ENCODE data around the gene KCTD11.
A peak's percentile ranks its signal among the peaks of the same experiment; 100 is the strongest.

KCTD11 gene

DNA sequence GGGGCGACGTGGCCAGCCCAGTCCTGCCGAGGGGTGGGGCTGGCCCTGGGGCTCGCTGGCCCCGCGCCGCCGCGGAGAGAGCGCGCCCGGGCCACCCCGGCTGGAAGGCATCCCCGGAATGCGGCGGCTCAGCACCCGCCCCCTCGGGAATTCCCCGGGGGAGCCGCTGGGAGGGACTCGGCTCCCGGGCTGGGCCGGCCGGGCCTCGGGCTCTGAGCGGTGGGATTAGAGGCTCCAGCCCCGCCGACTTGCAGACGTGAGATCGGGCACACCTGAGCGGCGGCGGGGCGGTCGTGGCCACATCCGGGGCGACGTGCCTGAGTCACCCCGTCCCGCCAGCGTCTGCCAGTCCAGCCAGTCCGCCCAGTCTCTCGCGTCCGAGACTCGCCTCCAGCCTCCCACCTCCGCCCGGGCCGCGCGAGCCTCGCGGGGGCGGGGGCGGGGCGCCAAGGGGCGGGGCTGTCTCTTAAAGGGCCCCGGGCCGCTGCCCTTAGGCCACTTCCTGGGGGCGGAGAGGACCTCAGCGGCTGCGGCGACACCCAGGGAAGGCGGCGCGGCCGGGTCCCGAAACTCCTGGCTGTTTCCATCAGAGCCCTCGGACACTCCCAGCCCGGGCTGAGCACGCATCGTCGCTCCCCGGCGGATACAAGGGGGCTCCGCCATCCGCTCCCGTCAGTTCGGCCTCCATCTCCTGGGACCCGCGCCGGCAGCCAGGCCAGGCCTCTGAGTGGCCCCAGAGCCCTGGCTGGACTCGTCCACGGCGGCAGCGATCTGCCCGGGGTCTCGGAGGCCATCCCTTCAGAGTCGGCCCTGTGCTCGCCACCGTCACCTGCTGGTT is at the start of gene KCTD11:
Gene KCTD11, plus strand, starts transcription at position 498 of the 838 bp plus-strand sequence.
- Histone ChIP-seq H3K4me3 (ENCODE audit: low read depth, low read length) (peak within 1 kb of the TSS; percentile 88), H3K9ac (ENCODE audit: low read depth, low read length) (peak within 1 kb of the TSS; percentile 75), H3K9me3 (ENCODE audit: control insufficient read depth, insufficient read depth, low read length) (no peaks in the 10 kb centered on the region), H3K4me1 (ENCODE audit: control insufficient read depth, insufficient read depth, low read length) (peaks cover 14% of the 10 kb centered on the region), H3K27ac (ENCODE audit: low read depth, low read length) (peak within 1 kb of the TSS; percentile 93), H3K27me3 (ENCODE audit: control insufficient read depth, insufficient read depth, low read length) (peaks cover 3% of the 10 kb centered on the region), H3K36me3 (ENCODE audit: control insufficient read depth, insufficient read depth, low read length) (no peaks in the 10 kb centered on the region)

DNA sequence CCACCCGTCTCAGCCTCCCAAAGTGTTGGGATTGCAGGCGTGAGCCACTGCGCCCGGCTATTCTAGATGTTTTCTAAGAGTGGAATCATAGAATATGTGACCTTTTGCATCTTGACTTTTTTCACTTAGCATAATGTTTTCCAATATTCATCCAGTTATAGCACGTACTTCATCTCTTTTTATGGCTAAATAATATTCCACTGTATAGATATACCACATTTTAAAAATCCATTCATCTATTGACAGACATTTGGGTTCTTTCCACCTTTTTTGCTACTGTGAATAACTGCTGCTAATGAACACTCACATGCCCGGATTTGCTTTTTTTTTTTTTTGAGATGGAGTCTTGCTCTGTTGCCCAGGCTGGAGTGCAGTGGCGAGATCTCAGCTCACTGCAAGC is 47.8 kb upstream of the KCTD11 start:
- no peak overlapping the region for H3K27ac ChIP-seq (ENCODE audit: low read depth, low read length)
- H3K4me3 ChIP-seq (ENCODE audit: low read depth, low read length), result no peak overlapping the region
- no peaks in the 10 kb centered on the region for H3K27me3 ChIP-seq (ENCODE audit: control insufficient read depth, insufficient read depth, low read length)
- H3K9ac ChIP-seq (ENCODE audit: low read depth, low read length), result no peak overlapping the region
- H3K36me3 ChIP-seq (ENCODE audit: control insufficient read depth, insufficient read depth, low read length), result peaks cover 2% of the 10 kb centered on the region
- no peaks in the 10 kb centered on the region for H3K9me3 ChIP-seq (ENCODE audit: control insufficient read depth, insufficient read depth, low read length)
- peaks cover 2% of the 10 kb centered on the region; the same call in 1 of the 2 replicates for H3K4me1 ChIP-seq (ENCODE audit: control insufficient read depth, insufficient read depth, low read length)

DNA sequence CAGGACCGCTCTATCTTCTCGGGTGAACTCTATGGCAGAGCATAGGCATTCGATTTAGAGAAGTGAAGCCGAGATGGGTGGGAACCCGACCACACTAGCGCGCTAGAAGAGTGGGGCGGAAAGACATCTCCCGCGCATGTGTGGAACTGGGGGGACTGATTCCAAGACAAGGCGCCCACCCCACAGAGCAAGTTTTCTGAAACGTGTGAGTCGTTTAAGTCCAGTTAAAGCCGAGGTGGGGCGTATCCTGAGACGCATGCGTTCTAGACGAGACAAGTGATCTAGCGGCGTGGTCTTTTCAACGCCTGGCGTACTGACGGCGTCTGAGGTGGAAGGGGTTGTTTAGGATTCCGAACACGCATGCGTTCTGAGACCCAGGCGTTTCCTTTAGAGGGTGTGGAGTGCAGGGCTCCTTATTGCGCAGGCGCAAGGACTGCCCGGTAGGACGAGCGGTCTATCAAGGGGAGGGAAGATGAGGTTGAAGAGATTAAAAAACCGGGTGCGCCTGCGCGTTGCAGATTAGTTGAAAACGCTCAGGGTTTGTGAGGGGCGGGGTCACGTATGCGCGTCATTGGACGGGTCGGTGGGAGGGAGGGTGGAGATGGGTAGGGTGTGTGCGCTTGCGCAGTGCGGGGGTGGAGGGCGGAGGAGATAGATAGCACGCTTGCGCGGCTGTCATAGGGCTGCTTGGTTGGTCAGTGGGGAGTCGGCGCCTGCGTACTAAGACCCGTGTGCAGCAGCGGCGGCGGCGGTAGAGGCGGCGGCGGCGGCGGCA is 44.9 kb upstream of the KCTD11 start, which contains the start of gene EIF5A:
Gene EIF5A, plus strand, starts transcription at position 718 of the 775 bp plus-strand sequence. CDS start 2,008 bp downstream, outside the sequence.
- Histone ChIP-seq H3K4me3 (ENCODE audit: low read depth, low read length) (peak within 1 kb of the TSS; percentile 99), H3K9ac (ENCODE audit: low read depth, low read length) (peak within 1 kb of the TSS; percentile 95), H3K27ac (ENCODE audit: low read depth, low read length) (peak within 1 kb of the TSS; percentile 98), H3K36me3 (ENCODE audit: control insufficient read depth, insufficient read depth, low read length) (peaks cover 30% of the 10 kb centered on the region), H3K27me3 (ENCODE audit: control insufficient read depth, insufficient read depth, low read length) (no peaks in the 10 kb centered on the region), H3K4me1 (ENCODE audit: control insufficient read depth, insufficient read depth, low read length) (peaks cover 10% of the 10 kb centered on the region; the same call in 1 of the 2 replicates), H3K9me3 (ENCODE audit: control insufficient read depth, insufficient read depth, low read length) (no peaks in the 10 kb centered on the region)

DNA sequence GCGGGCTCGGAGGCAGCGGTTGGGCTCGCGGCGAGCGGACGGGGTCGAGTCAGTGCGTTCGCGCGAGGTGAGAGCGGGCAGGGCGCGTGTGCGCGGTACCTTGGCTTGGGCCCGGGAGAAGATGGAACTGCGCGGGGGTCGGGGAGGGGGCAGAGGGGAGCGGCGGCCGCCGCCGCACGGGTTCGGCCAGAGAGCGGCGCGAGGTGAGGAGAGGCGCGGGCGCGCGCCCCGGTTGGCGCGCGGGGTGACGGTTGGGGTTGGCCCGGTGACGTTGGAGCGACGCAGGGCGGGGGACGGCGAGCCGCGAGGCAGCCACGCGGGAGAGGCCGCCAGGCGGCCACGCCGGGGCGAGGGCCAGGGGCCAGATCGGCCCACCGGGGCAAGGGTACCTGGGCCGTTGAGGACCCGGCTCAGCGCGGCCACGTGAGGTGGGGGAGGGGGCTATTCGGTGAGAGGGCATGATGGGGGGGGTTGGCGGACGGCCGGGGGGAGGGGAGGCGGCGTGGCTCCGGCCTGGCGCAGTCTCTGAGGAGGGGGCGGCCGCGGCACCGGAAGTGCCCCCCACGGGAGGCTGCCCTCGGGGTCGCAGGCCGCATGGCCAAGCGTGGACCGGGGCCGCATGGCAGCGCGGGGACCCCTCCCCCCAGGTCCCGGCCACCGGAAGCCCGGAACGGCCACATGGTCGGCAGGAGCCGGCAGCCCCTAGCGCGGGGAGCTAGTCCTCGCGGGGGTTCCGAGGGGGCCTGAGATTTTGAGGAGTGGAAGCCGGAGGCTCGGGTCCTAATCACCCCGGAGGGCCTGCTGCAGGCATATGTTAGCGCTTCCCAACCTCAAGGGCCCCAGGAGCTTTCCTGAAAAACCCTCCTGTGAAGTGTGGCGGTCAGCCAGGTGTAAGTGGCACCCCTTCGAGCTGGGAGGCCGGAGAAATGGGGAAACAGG is 44.0 kb upstream of the KCTD11 start:
- peak overlapping the region; percentile 96 for H3K27ac ChIP-seq (ENCODE audit: low read depth, low read length)
- H3K27me3 ChIP-seq (ENCODE audit: control insufficient read depth, insufficient read depth, low read length), result no peaks in the 10 kb centered on the region
- H3K9me3 ChIP-seq (ENCODE audit: control insufficient read depth, insufficient read depth, low read length), result no peaks in the 10 kb centered on the region
- H3K4me3 ChIP-seq (ENCODE audit: low read depth, low read length), result peak overlapping the region; percentile 99
- peaks cover 39% of the 10 kb centered on the region for H3K36me3 ChIP-seq (ENCODE audit: control insufficient read depth, insufficient read depth, low read length)
- H3K9ac ChIP-seq (ENCODE audit: low read depth, low read length), result peak overlapping the region; percentile 95
- H3K4me1 ChIP-seq (ENCODE audit: control insufficient read depth, insufficient read depth, low read length), result peaks cover 10% of the 10 kb centered on the region; the same call in 1 of the 2 replicates

DNA sequence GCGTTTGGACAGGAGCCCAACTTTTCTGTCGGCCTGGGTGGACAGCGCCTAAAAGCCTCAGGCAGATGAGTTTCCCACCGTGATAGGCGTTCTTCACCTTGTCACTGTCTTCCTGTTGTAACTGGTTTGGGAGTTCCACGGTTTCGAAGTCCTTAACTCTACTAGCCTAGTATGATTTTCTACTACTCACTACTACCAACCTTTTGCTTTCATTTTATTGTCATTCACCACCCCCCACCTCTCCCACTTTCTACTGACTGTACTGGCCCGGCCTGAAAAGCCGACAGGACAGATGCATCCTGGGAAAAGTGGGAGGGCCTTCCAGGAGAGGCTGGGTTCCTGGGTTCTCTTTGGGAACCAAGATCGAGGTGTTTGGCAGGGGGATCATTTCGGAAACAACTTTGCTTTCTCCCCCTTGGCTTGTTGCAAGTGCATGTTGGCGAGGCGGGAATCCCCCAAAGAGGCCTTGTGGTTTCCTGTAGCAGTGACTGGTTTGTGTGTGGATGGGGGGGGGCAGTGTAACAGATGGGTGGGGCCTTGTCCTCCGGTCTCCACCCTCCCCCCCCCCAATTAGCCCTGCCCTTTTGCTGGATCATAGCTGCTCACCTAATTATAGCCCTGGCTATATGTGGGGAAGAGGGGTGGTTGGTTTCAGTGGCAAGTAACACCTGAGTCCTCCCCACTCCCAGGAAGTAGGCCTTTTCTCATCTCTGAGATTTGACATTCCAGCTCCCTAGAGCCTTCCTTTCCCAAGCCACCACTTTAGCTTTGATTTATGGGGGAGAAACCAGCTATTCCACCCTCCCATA is 43.1 kb upstream of the KCTD11 start:
- Histone ChIP-seq H3K27me3 (ENCODE audit: control insufficient read depth, insufficient read depth, low read length) (no peaks in the 10 kb centered on the region), H3K27ac (ENCODE audit: low read depth, low read length) (peak overlapping the region; percentile 96), H3K4me1 (ENCODE audit: control insufficient read depth, insufficient read depth, low read length) (peaks cover 10% of the 10 kb centered on the region; the same call in 1 of the 2 replicates), H3K4me3 (ENCODE audit: low read depth, low read length) (peak overlapping the region; percentile 99), H3K9me3 (ENCODE audit: control insufficient read depth, insufficient read depth, low read length) (no peaks in the 10 kb centered on the region), H3K36me3 (ENCODE audit: control insufficient read depth, insufficient read depth, low read length) (peaks cover 47% of the 10 kb centered on the region), H3K9ac (ENCODE audit: low read depth, low read length) (peak overlapping the region; percentile 95)

DNA sequence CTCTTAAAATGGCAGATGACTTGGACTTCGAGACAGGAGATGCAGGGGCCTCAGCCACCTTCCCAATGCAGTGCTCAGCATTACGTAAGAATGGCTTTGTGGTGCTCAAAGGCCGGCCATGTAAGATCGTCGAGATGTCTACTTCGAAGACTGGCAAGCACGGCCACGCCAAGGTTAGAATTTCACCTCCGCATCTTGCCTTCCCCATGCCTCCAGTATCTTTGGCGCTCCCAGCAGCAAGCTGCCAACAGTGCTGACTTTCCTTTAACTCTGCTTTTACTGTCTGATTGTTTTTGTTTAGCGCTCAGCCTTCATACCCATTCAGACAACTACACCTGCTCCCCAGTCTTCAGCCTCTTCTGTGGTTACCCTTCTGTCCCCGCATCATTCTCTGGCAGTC is 42.3 kb upstream of the KCTD11 start:
- Histone ChIP-seq H3K27ac (ENCODE audit: low read depth, low read length) (peak overlapping the region; percentile 96), H3K27me3 (ENCODE audit: control insufficient read depth, insufficient read depth, low read length) (no peaks in the 10 kb centered on the region), H3K4me3 (ENCODE audit: low read depth, low read length) (peak overlapping the region; percentile 20; the same call in 1 of the 2 replicates), H3K9ac (ENCODE audit: low read depth, low read length) (no peak overlapping the region), H3K9me3 (ENCODE audit: control insufficient read depth, insufficient read depth, low read length) (no peaks in the 10 kb centered on the region), H3K36me3 (ENCODE audit: control insufficient read depth, insufficient read depth, low read length) (peaks cover 50% of the 10 kb centered on the region), H3K4me1 (ENCODE audit: control insufficient read depth, insufficient read depth, low read length) (peaks cover 13% of the 10 kb centered on the region; the same call in 1 of the 2 replicates)

DNA sequence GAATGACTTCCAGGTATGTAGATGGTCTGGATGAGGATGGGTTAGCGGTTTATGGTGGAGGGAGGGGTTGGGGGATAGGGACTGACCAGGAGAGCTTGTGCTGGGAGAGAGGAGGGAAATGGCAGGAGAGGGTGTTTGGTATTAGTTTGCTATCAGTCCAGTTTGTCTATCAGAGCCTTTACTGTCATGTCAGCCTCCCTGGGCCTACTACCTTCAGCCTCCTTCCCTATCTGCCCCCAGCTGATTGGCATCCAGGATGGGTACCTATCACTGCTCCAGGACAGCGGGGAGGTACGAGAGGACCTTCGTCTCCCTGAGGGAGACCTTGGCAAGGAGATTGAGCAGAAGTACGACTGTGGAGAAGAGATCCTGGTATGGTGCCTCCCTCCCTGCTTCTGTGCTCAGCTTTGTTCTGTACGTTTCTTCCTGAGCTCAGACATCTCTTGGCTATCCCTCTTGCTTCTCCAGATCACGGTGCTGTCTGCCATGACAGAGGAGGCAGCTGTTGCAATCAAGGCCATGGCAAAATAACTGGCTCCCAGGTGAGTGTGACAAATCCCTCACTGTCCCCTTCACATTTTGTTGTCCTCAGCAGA is 40.8 kb upstream of the KCTD11 start:
- no peak overlapping the region for H3K9ac ChIP-seq (ENCODE audit: low read depth, low read length)
- peaks cover 55% of the 10 kb centered on the region for H3K36me3 ChIP-seq (ENCODE audit: control insufficient read depth, insufficient read depth, low read length)
- no peak overlapping the region for H3K27ac ChIP-seq (ENCODE audit: low read depth, low read length)
- peaks cover 13% of the 10 kb centered on the region; the same call in 1 of the 2 replicates for H3K4me1 ChIP-seq (ENCODE audit: control insufficient read depth, insufficient read depth, low read length)
- no peaks in the 10 kb centered on the region for H3K27me3 ChIP-seq (ENCODE audit: control insufficient read depth, insufficient read depth, low read length)
- no peak overlapping the region for H3K4me3 ChIP-seq (ENCODE audit: low read depth, low read length)
- no peaks in the 10 kb centered on the region for H3K9me3 ChIP-seq (ENCODE audit: control insufficient read depth, insufficient read depth, low read length)

DNA sequence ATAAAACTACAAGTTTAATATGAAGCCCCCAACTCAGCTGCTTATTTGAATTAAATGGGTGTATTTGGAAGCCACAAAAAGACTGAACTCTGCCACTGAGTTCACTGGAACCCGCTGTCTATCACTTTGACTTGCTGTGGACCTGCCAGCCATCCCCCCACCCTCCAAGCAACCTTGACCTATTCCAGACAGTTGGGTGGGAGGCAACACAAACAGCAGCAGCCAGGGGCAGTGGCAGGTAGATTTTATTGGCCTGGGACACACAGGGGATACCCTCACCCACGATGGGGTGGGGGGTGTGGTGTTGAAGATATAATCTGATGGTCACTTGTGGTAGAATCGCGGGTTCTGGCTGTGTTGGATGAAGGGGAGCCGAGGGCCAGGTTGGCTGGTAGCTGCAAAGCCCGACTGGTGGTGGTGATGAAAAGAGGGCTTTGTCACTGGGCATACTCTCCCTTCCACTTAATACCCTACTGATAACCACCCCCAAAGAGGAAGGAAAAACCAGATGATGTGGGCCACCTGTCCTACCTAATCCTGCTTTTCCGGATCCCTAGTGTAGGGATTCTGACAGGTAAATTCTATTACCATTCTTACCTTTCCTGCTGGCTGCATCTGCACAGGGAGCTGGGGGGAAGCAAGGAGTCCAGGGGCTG is 39.4 kb upstream of the KCTD11 start:
- Histone ChIP-seq H3K27me3 (ENCODE audit: control insufficient read depth, insufficient read depth, low read length) (no peaks in the 10 kb centered on the region), H3K36me3 (ENCODE audit: control insufficient read depth, insufficient read depth, low read length) (peaks cover 66% of the 10 kb centered on the region), H3K27ac (ENCODE audit: low read depth, low read length) (peak overlapping the region; percentile 71), H3K4me1 (ENCODE audit: control insufficient read depth, insufficient read depth, low read length) (peaks cover 13% of the 10 kb centered on the region; the same call in 1 of the 2 replicates), H3K9ac (ENCODE audit: low read depth, low read length) (no peak overlapping the region), H3K9me3 (ENCODE audit: control insufficient read depth, insufficient read depth, low read length) (no peaks in the 10 kb centered on the region), H3K4me3 (ENCODE audit: low read depth, low read length) (no peak overlapping the region)

Measured in HUES48 (cell line).